Mesenchymal stem cell (in vitro differentiated cells and primary cell): Measurements from ENCODE around the gene MEGF9.
"Not testable (repeated sequence)": the region's sequence is repeated elsewhere in the genome, so short reads cannot be mapped to it uniquely, and the experiment has no call there.

Source experiments
- DNase-seq: peaks from one replicate; pipeline ENCODE4 v3.0.0-alpha.2; 2013
- H2AFZ ChIP-seq: one replicate; pipeline ENCODE4 v1.6.1; 2013; ENCODE audit warnings: low read depth, mild to moderate bottlenecking, control low read depth, inconsistent platforms, low read length, moderate library complexity
- H2AK5ac ChIP-seq: 2 replicates; pipeline ENCODE4 v1.6.1; 2013; ENCODE audit warnings: low read length, moderate library complexity, mild to moderate bottlenecking, inconsistent platforms; ENCODE audit not compliant: severe bottlenecking
- H2BK120ac ChIP-seq: one replicate; pipeline ENCODE4 v1.6.1; 2013; ENCODE audit warnings: low read depth, mild to moderate bottlenecking, inconsistent platforms, low read length, moderate library complexity
- H2BK12ac ChIP-seq, 2 experiments: one replicate each; pipeline ENCODE4 v1.6.1; 2013; ENCODE audit warnings: inconsistent platforms in 2 of 2, low read length in 2 of 2, mild to moderate bottlenecking in 2 of 2, moderate library complexity in 2 of 2, control low read depth in 1 of 2
- H2BK15ac ChIP-seq: one replicate; pipeline ENCODE4 v1.6.1; 2013; ENCODE audit warnings: mild to moderate bottlenecking, low read depth, inconsistent platforms; ENCODE audit not compliant: poor library complexity, severe bottlenecking
- H2BK5ac ChIP-seq: 2 replicates; pipeline ENCODE4 v1.6.1; 2013; ENCODE audit warnings: low read depth, mild to moderate bottlenecking, low read length, control low read depth, inconsistent platforms; ENCODE audit not compliant: poor library complexity, severe bottlenecking
- H3K14ac ChIP-seq, 2 experiments: one replicate each; pipeline ENCODE4 v1.6.1; 2013; ENCODE audit warnings: inconsistent platforms in 2 of 2, low read length in 2 of 2, control low read depth in 1 of 2, mild to moderate bottlenecking in 1 of 2, moderate library complexity in 1 of 2
- H3K18ac ChIP-seq, 2 experiments: one replicate each; pipeline ENCODE4 v1.6.1; 2013; ENCODE audit warnings: inconsistent platforms in 2 of 2, low read length in 2 of 2, control low read depth in 1 of 2, low read depth in 1 of 2, mild to moderate bottlenecking in 1 of 2
- H3K23ac ChIP-seq, 2 experiments: one replicate each; pipeline ENCODE4 v1.6.1; 2013; ENCODE audit warnings: inconsistent platforms in 2 of 2, low read length in 2 of 2, mild to moderate bottlenecking in 2 of 2, moderate library complexity in 2 of 2, control low read depth in 1 of 2
- H3K27ac ChIP-seq: 2 replicates; pipeline ENCODE4 v1.5.1; 2013; ENCODE audit warnings: mild to moderate bottlenecking, moderate library complexity, low read length, control low read depth, inconsistent platforms; ENCODE audit not compliant: poor library complexity, severe bottlenecking
- H3K27me3 ChIP-seq, 2 experiments: 2 replicates each; pipeline versions ENCODE4 v1.6.1 to v1.7.0; 2013; ENCODE audit warnings: low read length in 2 of 2, mild to moderate bottlenecking in 2 of 2, moderate library complexity in 2 of 2, control low read depth in 1 of 2, inconsistent platforms in 1 of 2; ENCODE audit not compliant: control insufficient read depth in 1 of 2, insufficient read depth in 1 of 2
- H3K36me3 ChIP-seq, 2 experiments: 2 replicates each; pipeline versions ENCODE4 v1.6.1 to v1.7.0; 2013; ENCODE audit warnings: low read length in 2 of 2, control low read depth in 1 of 2, inconsistent platforms in 1 of 2, low read depth in 1 of 2, mild to moderate bottlenecking in 1 of 2; ENCODE audit not compliant: insufficient read depth in 2 of 2, control insufficient read depth in 1 of 2
- H3K4ac ChIP-seq, 2 experiments: one replicate each; pipeline ENCODE4 v1.6.1; 2013; ENCODE audit warnings: inconsistent platforms in 2 of 2, low read length in 2 of 2, mild to moderate bottlenecking in 2 of 2, moderate library complexity in 2 of 2, control low read depth in 1 of 2, low read depth in 1 of 2
- H3K4me1 ChIP-seq: 2 replicates; pipeline ENCODE4 v1.6.1; 2013; ENCODE audit warnings: low read depth, low read length, control low read depth; ENCODE audit not compliant: control insufficient read depth, insufficient read depth
- H3K4me2 ChIP-seq: 2 replicates; pipeline ENCODE4 v1.6.1; 2013; ENCODE audit warnings: low read length, mild to moderate bottlenecking, inconsistent platforms; ENCODE audit not compliant: poor library complexity, severe bottlenecking
- H3K4me3 ChIP-seq, 2 experiments: 2 replicates each; pipeline versions ENCODE4 v1.5.1 to v1.7.0; 2013; ENCODE audit warnings: low read length in 2 of 2, mild to moderate bottlenecking in 2 of 2, control low read depth in 1 of 2, low read depth in 1 of 2; ENCODE audit not compliant: insufficient read depth in 1 of 2
- H3K79me1 ChIP-seq: replicated peaks from 2 replicates; pipeline ENCODE4 v1.6.1; 2013; ENCODE audit warnings: mild to moderate bottlenecking, control low read depth, low read length, inconsistent platforms; ENCODE audit not compliant: poor library complexity, severe bottlenecking
- H3K9ac ChIP-seq: 2 replicates; pipeline ENCODE4 v1.7.0; 2013; ENCODE audit warnings: mild to moderate bottlenecking, low read length, moderate library complexity
- H3K9me3 ChIP-seq: 2 replicates; pipeline ENCODE4 v1.7.0; 2013; ENCODE audit warnings: mild to moderate bottlenecking, low read length; ENCODE audit not compliant: control insufficient read depth
- H4K8ac ChIP-seq: one replicate; pipeline ENCODE4 v1.6.1; 2013; ENCODE audit warnings: inconsistent platforms, mild to moderate bottlenecking, low read length, moderate library complexity
- H4K91ac ChIP-seq: one replicate; pipeline ENCODE4 v1.6.1; 2013; ENCODE audit warnings: mild to moderate bottlenecking, low read length, inconsistent platforms
- WGBS: methylation state at CpG from one replicate; pipeline ENCODE4 v1.1.7; 2013; ENCODE audit warnings: mixed read lengths; 5-methylcytosine and 5-hydroxymethylcytosine counted together

The MEGF9 gene

DNA sequence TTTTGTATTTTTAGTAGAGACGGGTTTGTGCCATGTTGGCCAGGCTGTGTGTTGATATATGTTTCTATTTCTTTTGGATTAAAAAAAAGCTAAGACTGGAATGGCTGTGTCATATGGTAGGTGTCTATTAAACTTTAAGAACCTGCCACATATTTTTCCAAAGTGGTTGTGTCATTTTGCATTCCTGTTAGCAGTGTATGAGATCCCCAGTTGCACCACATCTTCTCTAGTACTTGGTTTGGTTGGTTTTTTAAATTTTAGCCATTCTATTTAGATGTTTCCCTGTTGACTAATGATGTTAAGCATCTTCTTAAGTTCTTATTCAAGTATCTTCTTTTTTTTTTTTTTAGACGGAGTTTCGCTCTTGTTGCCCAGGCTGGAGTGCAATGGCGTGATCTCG lies 36.2 kb upstream of the MEGF9 start:
- H3K9ac ChIP-seq, result no peak overlapping the region
- H3K4me3 ChIP-seq, result no peak overlapping the region
- 90% methylated on average over 5 of the region's 5 CpGs for WGBS

DNA sequence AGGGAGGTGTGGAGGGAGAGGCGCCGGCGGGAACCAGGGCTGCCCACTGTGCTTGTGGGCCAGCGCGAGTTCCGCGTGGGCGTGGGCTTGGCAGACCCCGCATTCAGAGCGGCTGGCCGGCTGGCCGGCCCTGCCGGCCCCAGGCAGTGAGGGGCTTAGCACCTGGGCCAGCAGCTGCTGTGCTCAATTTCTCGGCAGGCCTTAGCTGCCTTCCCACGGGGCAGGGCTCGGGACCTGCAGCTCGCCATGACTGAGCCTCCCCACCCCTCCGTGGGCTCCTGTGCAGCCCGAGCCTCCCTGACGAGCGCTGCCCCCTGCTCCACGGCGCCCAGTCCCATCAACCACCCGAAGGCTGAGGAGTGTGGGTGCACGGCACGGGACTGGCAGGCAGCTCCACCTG lies 32.1 kb upstream of the MEGF9 start:
- H2AFZ ChIP-seq, H3K36me3 ChIP-seq, H2BK15ac ChIP-seq, DNase-seq, H2BK5ac ChIP-seq, H2AK5ac ChIP-seq, H2BK120ac ChIP-seq, H3K9ac ChIP-seq, H3K9me3 ChIP-seq, H3K27me3 ChIP-seq, H3K23ac ChIP-seq, H3K4me1 ChIP-seq, H3K18ac ChIP-seq, H3K14ac ChIP-seq, H3K4me2 ChIP-seq, H3K79me1 ChIP-seq, H4K8ac ChIP-seq, H3K4ac ChIP-seq, H4K91ac ChIP-seq, H2BK12ac ChIP-seq, H3K4me3 ChIP-seq, H3K27ac ChIP-seq: not testable (repeated sequence)
- WGBS, result 97% methylated on average over 26 of the region's 26 CpGs

More for the DNA sequence above, 36.2 kb upstream of the MEGF9 start:
- no peak overlapping the region for H4K8ac ChIP-seq
- H2BK12ac ChIP-seq, result no peak overlapping the region
- H3K79me1 ChIP-seq, result no peaks in the 10 kb centered on the region
- peaks cover 0 to 3% of the 10 kb centered on the region in 2 experiments for H3K36me3 ChIP-seq
- H3K4me2 ChIP-seq, result no peak overlapping the region
- H3K14ac ChIP-seq, result no peak overlapping the region
- no peaks in the 10 kb centered on the region for H3K4me1 ChIP-seq
- no peak overlapping the region for H2AK5ac ChIP-seq
- no peak overlapping the region for H3K18ac ChIP-seq
- H3K9me3 ChIP-seq, result no peaks in the 10 kb centered on the region
- H3K27me3 ChIP-seq, result no peaks in the 10 kb centered on the region
- H3K27ac ChIP-seq, result no peak overlapping the region
- no peak overlapping the region for H3K23ac ChIP-seq
- H2BK120ac ChIP-seq, result no peak overlapping the region
- no peak overlapping the region for H2AFZ ChIP-seq
- no peak overlapping the region for H4K91ac ChIP-seq
- no peak overlapping the region for H2BK5ac ChIP-seq
- no peak overlapping the region for H2BK15ac ChIP-seq
- DNase-seq, result no peak
- no peak overlapping the region for H3K4ac ChIP-seq

DNA sequence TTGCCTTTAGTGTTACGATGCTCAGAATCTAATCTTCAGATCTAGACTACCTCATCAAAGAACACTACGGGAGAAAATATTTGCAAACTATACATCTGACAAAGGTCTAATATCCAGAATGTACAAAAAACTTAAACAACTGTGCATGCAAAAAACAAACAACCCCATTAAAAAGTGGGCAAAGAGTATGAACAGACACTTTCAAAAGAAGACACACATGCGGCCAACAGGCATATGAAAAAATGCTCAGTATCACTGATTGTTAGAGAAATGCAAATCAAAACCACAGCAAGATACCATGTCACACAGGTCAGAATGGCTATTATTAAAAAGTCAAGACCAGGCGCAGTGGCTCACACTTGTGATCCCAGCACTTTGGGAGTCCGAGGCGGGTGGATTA lies 31.0 kb upstream of the MEGF9 start:
- H3K4ac ChIP-seq, result no peak overlapping the region
- H3K36me3 ChIP-seq, result peaks cover 0 to 3% of the 10 kb centered on the region in 2 experiments
- no peak overlapping the region for H2BK120ac ChIP-seq
- no peak overlapping the region for H3K27ac ChIP-seq
- H3K23ac ChIP-seq, result no peak overlapping the region
- H2BK5ac ChIP-seq, result no peak overlapping the region
- H3K9ac ChIP-seq, result no peak overlapping the region
- H3K4me1 ChIP-seq, result no peaks in the 10 kb centered on the region
- H3K27me3 ChIP-seq, result no peaks in the 10 kb centered on the region
- no peaks in the 10 kb centered on the region for H3K79me1 ChIP-seq
- no peak overlapping the region for H3K4me2 ChIP-seq
- no peak overlapping the region for H4K91ac ChIP-seq
- H2AFZ ChIP-seq, result no peak overlapping the region
- no peak overlapping the region for H3K4me3 ChIP-seq
- no peak overlapping the region for H3K14ac ChIP-seq
- no peaks in the 10 kb centered on the region for H3K9me3 ChIP-seq
- no peak overlapping the region for H2AK5ac ChIP-seq
- H2BK12ac ChIP-seq, result no peak overlapping the region
- no peak overlapping the region for H3K18ac ChIP-seq
- WGBS, result 97% methylated on average over 6 of the region's 6 CpGs
- no peak overlapping the region for H2BK15ac ChIP-seq
- DNase-seq, result no peak
- no peak overlapping the region for H4K8ac ChIP-seq

DNA sequence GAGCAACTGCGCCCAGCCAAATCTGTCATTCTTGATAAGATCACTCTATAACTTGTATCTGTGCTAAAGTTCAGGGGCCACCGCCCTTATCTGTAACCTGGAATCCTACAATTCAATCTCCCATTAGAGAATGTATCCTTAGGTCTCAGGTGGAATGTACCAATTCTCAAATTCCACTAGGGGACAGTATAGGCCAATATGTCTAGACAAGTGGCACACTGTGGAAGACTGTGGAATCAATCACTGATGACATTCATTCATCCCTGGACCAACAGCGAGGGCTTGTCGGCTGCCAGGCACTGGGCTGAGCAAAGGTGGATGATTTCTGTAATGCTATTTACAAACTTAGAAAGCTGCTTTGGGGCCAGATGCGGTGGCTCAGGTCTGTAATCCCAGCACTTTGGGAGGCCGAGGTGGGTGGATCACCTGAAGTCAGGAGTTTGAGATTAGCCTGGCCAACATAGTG lies 28.7 kb upstream of the MEGF9 start:
- no peak overlapping the region for H3K4me2 ChIP-seq
- H3K4me3 ChIP-seq, result no peak overlapping the region
- no peaks in the 10 kb centered on the region for H3K79me1 ChIP-seq
- H2BK15ac ChIP-seq, result no peak overlapping the region
- H2BK5ac ChIP-seq, result no peak overlapping the region
- H4K8ac ChIP-seq, result no peak overlapping the region
- no peak overlapping the region for H3K4ac ChIP-seq
- H3K27me3 ChIP-seq, result no peaks in the 10 kb centered on the region
- 95% methylated on average over 5 of the region's 6 CpGs for WGBS
- H3K23ac ChIP-seq, result no peak overlapping the region
- H2BK12ac ChIP-seq, result no peak overlapping the region
- H2AFZ ChIP-seq, result no peak overlapping the region
- no peak overlapping the region for H3K18ac ChIP-seq
- H3K4me1 ChIP-seq, result no peaks in the 10 kb centered on the region
- H3K9me3 ChIP-seq, result no peaks in the 10 kb centered on the region
- no peak overlapping the region for H4K91ac ChIP-seq
- peak; percentile 20 for DNase-seq
- peaks cover 0 to 3% of the 10 kb centered on the region in 2 experiments for H3K36me3 ChIP-seq
- H3K27ac ChIP-seq, result no peak overlapping the region
- H2BK120ac ChIP-seq, result no peak overlapping the region
- H3K14ac ChIP-seq, result no peak overlapping the region
- H3K9ac ChIP-seq, result no peak overlapping the region
- no peak overlapping the region for H2AK5ac ChIP-seq
